HCT116 (cell line): ENCODE results near the gene MED27.

Source experiments
- CBX3 ChIP-seq: IDR thresholded peaks from 2 replicates; pipeline ENCODE4 v1.6.1; 2012; ENCODE audit warnings: low read depth
- CEBPB ChIP-seq: IDR thresholded peaks from 2 replicates; pipeline ENCODE4 v1.6.1; 2012; ENCODE audit warnings: low read depth
- EZH2phosphoT487 ChIP-seq: fragments of 200-600 bp; IDR thresholded peaks from 2 replicates; pipeline ENCODE4 v1.6.1; 2018; ENCODE audit warnings: antibody characterized with exemption, borderline replicate concordance
- POLR2AphosphoS5 ChIP-seq: IDR thresholded peaks from 2 replicates; pipeline ENCODE4 v1.6.1; 2011; ENCODE audit warnings: mild to moderate bottlenecking, low read depth, low read length, moderate library complexity
- SIN3A ChIP-seq: IDR thresholded peaks from 2 replicates; pipeline ENCODE4 v1.6.1; 2012; ENCODE audit warnings: low read depth
- ZNF274 ChIP-seq: fragments of 200-500 bp; sonication (Bioruptor generic); IDR thresholded peaks from 2 replicates; pipeline ENCODE4 v1.6.1; 2014; ENCODE audit warnings: mild to moderate bottlenecking, low read depth, low read length, inconsistent platforms
- TF ChIP-seq, protein P1 (sequence below), 3 experiments: fragments of 200-600 bp in 1 of 3; sonication (generic) in 1 of 3; IDR thresholded peaks in 2 of 3; conservative IDR thresholded peaks in 1 of 3; 2 replicates each; pipeline ENCODE4 v1.5.1; 2012 to 2017; ENCODE audit warnings: low read depth in 2 of 3, low read length in 2 of 3, antibody characterized with exemption in 1 of 3, borderline replicate concordance in 1 of 3, control low read depth in 1 of 3, mild to moderate bottlenecking in 1 of 3, mixed read lengths in 1 of 3, mixed run types in 1 of 3, moderate library complexity in 1 of 3; ENCODE audit not compliant: insufficient read depth in 1 of 3
- TF ChIP-seq, protein P2 (sequence below): IDR thresholded peaks from 2 replicates; pipeline ENCODE4 v1.6.1; 2012

- TF ChIP-seq, protein P1, sequence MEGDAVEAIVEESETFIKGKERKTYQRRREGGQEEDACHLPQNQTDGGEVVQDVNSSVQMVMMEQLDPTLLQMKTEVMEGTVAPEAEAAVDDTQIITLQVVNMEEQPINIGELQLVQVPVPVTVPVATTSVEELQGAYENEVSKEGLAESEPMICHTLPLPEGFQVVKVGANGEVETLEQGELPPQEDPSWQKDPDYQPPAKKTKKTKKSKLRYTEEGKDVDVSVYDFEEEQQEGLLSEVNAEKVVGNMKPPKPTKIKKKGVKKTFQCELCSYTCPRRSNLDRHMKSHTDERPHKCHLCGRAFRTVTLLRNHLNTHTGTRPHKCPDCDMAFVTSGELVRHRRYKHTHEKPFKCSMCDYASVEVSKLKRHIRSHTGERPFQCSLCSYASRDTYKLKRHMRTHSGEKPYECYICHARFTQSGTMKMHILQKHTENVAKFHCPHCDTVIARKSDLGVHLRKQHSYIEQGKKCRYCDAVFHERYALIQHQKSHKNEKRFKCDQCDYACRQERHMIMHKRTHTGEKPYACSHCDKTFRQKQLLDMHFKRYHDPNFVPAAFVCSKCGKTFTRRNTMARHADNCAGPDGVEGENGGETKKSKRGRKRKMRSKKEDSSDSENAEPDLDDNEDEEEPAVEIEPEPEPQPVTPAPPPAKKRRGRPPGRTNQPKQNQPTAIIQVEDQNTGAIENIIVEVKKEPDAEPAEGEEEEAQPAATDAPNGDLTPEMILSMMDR (IDR thresholded peaks at IDR 0.05 in 2 of 3, conservative IDR thresholded peaks at IDR 0.05 in 1 of 3; ENCODE audit: borderline replicate concordance in 1 of 3, insufficient read depth in 1 of 3, low read depth in 2 of 3, low read length in 2 of 3): no peak
- TF ChIP-seq CBX3 (no peak), POLR2AphosphoS5 (no peak), ZNF274 (no peak), CEBPB (no peak), EZH2phosphoT487 (no peak), SIN3A (no peak)
- TF ChIP-seq, protein P2, sequence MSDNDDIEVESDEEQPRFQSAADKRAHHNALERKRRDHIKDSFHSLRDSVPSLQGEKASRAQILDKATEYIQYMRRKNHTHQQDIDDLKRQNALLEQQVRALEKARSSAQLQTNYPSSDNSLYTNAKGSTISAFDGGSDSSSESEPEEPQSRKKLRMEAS: no peak
Measured at GRCh38 chr9:131980267-131981016, 99.2 kb downstream of the MED27 start.
